Activated CD4-positive, alpha-beta memory T cell treated with anti-CD3 and anti-CD28 coated beads for 36 hours (primary cell): ENCODE results near the gene GLOD4. TPM values are rescaled to one million over a fixed set of nuclear protein-coding genes. Genes with fewer than 3 reads are reported as not detected.
"Not testable (repeated sequence)": the region's sequence is repeated elsewhere in the genome, so short reads cannot be mapped to it uniquely, and the experiment has no call there.

Experiments used
- CTCF ChIA-PET: fragments of 350-600 bp; sonication (Branson Sonifier 250); formaldehyde crosslinking; loops from one replicate; lab custom pipeline; 2021; ENCODE audit warnings: antibody characterized with exemption, inconsistent platforms; lab: Charles Lee
- POLR2A ChIA-PET: fragments of 350-600 bp; sonication (Branson Sonifier 250); formaldehyde crosslinking; loops from one replicate; lab custom pipeline; 2021; ENCODE audit warnings: antibody characterized with exemption; lab: Charles Lee
- DNase-seq: peaks from one replicate; pipeline ENCODE4 v3.0.0-alpha.2; 2020
- H3K27ac Mint-ChIP-seq: one replicate; pipeline ENCODE4 v1.8.0; 2021; ENCODE audit warnings: mixed read lengths
- H3K27me3 Mint-ChIP-seq: one replicate; pipeline ENCODE4 v1.8.0; 2021; ENCODE audit warnings: mixed read lengths
- H3K36me3 Mint-ChIP-seq: one replicate; pipeline ENCODE4 v1.8.0; 2021; ENCODE audit warnings: mixed read lengths
- H3K4me1 Mint-ChIP-seq: one replicate; pipeline ENCODE4 v1.8.0; 2021; ENCODE audit warnings: low read depth, mixed read lengths
- H3K4me3 Mint-ChIP-seq: one replicate; pipeline ENCODE4 v1.8.0; 2021; ENCODE audit warnings: mild to moderate bottlenecking, mixed read lengths
- H3K9me3 Mint-ChIP-seq: one replicate; pipeline ENCODE4 v1.8.0; 2021; ENCODE audit warnings: mixed read lengths
- intact Hi-C: fragments of 100-400 bp; cut with micrococcal nuclease; formaldehyde crosslinking; loops from one replicate; pipeline ENCODE4 v1.15.1; 2023
- total RNA-seq, 2 experiments: library from RNA; stranded (reverse); gene quantifications; one replicate each; pipeline ENCODE4 v1.2.3, GENCODE V29; 2021

GLOD4 gene
- total RNA-seq, 2 experiments from 2014 or later: 56.3 to 66.5 TPM

GRCh38 chr17:800446-801242 is 18.6 kb upstream of the GLOD4 start:
- POLR2A ChIA-PET: no interaction called here
- H3K27me3 Mint-ChIP-seq: no peaks in the 10 kb centered on the region
- H3K36me3 Mint-ChIP-seq: no peaks in the 10 kb centered on the region
- H3K4me1 Mint-ChIP-seq: no peaks in the 10 kb centered on the region
- H3K4me3 Mint-ChIP-seq: no peak overlapping the region
- no peak for DNase-seq
- intact Hi-C loops: no loop called here
- CTCF ChIA-PET: interaction anchor here (1.1 kb wide), 1 partner anchor 180 kb away, joined by 4 read pairs; no protein-coding TSS in a partner anchor
- no peaks in the 10 kb centered on the region for H3K9me3 Mint-ChIP-seq
- H3K27ac Mint-ChIP-seq: no peak overlapping the region

GRCh38 chr17:799261-799660 is 17.2 kb upstream of the GLOD4 start:
- no peak overlapping the region for H3K4me3 Mint-ChIP-seq
- peaks cover 2% of the 10 kb centered on the region for H3K4me1 Mint-ChIP-seq
- no peaks in the 10 kb centered on the region for H3K27me3 Mint-ChIP-seq
- H3K9me3 Mint-ChIP-seq: no peaks in the 10 kb centered on the region
- no peak for DNase-seq
- intact Hi-C loops: no loop called here
- ChIA-PET CTCF (no interaction called here), POLR2A (no interaction called here)
- H3K36me3 Mint-ChIP-seq: no peaks in the 10 kb centered on the region
- H3K27ac Mint-ChIP-seq: no peak overlapping the region

DNA sequence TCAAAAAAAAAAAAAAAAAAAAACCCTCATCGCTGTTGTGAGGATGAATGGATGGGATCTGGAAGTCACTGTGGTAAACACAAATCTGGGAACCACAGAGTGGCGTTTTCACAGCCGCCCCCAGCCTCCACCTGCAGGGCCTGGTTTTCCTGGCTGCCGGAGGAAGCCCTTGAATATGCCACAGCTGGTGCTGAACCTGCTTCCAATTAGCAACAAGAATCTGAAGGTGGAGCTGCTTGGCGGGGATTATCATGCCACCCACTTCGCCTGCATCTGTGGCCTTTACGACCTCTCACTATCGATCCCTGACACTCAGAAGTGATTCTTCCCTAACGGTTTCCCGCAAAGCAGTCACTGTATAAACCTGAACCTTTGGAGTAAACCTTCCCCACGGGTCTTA is 16.2 kb upstream of the GLOD4 start:
- Mint-ChIP-seq H3K36me3 (no peaks in the 10 kb centered on the region), H3K4me3 (no peak overlapping the region), H3K9me3 (no peaks in the 10 kb centered on the region), H3K27ac (no peak overlapping the region), H3K27me3 (no peaks in the 10 kb centered on the region), H3K4me1 (peaks cover 2% of the 10 kb centered on the region)
- intact Hi-C loops: no loop called here
- CTCF ChIA-PET: interaction anchor here (0.8 to 3.8 kb wide), 4 partner anchors 81 to 201 kb away, joined by 4 to 52 read pairs (median 7); partner anchors contain the start of genes NXN and TIMM22
- POLR2A ChIA-PET: no interaction called here
- no peak for DNase-seq

GRCh38 chr17:797236-797840 is 15.3 kb upstream of the GLOD4 start:
- Mint-ChIP-seq H3K36me3 (peaks cover 3% of the 10 kb centered on the region), H3K9me3 (no peaks in the 10 kb centered on the region), H3K27ac (no peak overlapping the region), H3K4me3 (no peak overlapping the region), H3K27me3 (no peaks in the 10 kb centered on the region), H3K4me1 (peaks cover 2% of the 10 kb centered on the region)
- ChIA-PET POLR2A (no interaction called here), CTCF (interaction anchor here (0.6 to 3.8 kb wide), 6 partner anchors 82 to 202 kb away, joined by 3 to 52 read pairs (median 7); partner anchors contain the start of genes NXN and TIMM22)
- intact Hi-C loops: no loop called here
- DNase-seq: no peak

GRCh38 chr17:796609-797008 is 14.5 kb upstream of the GLOD4 start:
- DNase-seq: no peak
- Mint-ChIP-seq H3K27ac (no peak overlapping the region), H3K27me3 (no peaks in the 10 kb centered on the region), H3K36me3 (peaks cover 9% of the 10 kb centered on the region), H3K4me3 (no peak overlapping the region), H3K4me1 (peaks cover 2% of the 10 kb centered on the region), H3K9me3 (no peaks in the 10 kb centered on the region)
- intact Hi-C loops: no loop called here
- ChIA-PET POLR2A (no interaction called here), CTCF (interaction anchor here (3.1 to 3.8 kb wide), 3 partner anchors 184 to 203 kb away, joined by 10 to 52 read pairs (median 17); partner anchors contain the start of genes NXN and TIMM22)

DNA sequence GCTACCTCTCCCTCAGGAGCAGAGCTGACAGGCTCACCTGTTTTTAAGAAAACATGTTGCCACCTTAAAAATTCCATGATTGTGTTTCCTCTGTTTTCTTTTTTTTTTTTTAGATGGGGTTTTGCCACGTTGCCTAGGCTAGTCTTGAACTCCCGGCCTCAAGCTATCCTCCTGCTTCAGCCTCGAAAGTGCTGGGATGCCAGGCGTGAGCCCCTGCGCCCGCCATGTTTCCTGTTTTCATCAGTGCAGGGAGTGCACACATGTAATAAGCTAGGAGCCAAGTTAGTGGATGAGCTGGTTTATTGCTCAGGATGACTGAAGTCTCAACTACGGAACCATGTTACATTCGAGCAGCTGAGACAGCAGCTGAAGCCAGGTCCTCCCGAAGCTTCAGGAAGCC is 13.6 kb upstream of the GLOD4 start:
- CTCF ChIA-PET: interaction anchor here (1.2 to 3.8 kb wide), 7 partner anchors 10 to 207 kb away, joined by 4 to 52 read pairs (median 6); partner anchors contain the start of genes NXN and TIMM22
- H3K4me1 Mint-ChIP-seq: peaks cover 2% of the 10 kb centered on the region

DNA sequence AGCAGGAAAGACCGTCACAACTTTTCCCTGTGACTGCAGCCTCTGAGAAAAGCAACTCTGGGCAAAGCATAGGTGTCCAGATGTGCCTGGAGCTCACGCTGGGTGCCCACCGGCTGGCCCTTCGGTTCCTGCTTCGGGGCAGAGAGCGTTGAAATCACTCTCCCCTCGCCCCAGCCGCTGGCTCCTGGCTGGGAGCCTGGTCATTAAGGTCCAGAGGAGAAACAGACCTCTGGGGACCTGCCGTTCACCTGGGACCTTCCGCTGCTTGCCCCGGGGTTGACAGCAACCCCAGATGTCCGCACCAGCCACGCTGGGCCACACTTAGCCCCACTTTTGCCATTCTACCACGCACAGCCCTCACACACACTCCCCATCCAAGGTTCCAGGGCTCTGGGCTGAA is 13.2 kb upstream of the GLOD4 start:
- POLR2A ChIA-PET: interaction anchor here (0.6 kb wide), 1 partner anchor 510 kb away, joined by 3 read pairs; no protein-coding TSS in a partner anchor
- intact Hi-C loops: no loop called here
- H3K27ac Mint-ChIP-seq: no peak overlapping the region

More for the DNA sequence above, 13.6 kb upstream of the GLOD4 start:
- intact Hi-C loops: no loop called here
- H3K9me3 Mint-ChIP-seq: no peaks in the 10 kb centered on the region
- no peak overlapping the region for H3K4me3 Mint-ChIP-seq
- H3K27me3 Mint-ChIP-seq: no peaks in the 10 kb centered on the region
- no peak for DNase-seq
- POLR2A ChIA-PET: no interaction called here
- H3K27ac Mint-ChIP-seq: no peak overlapping the region
- H3K36me3 Mint-ChIP-seq: peaks cover 16% of the 10 kb centered on the region

GRCh38 chr17:794876-795275 is 12.8 kb upstream of the GLOD4 start:
- H3K27me3 Mint-ChIP-seq: no peaks in the 10 kb centered on the region
- POLR2A ChIA-PET: interaction anchor here (0.6 to 1.3 kb wide), 2 partner anchors 13 to 510 kb away, joined by 3 read pairs; partner anchors contain the start of genes GLOD4 and MRM3
- peaks cover 2% of the 10 kb centered on the region for H3K4me1 Mint-ChIP-seq
- H3K36me3 Mint-ChIP-seq: peaks cover 19% of the 10 kb centered on the region
- no peak overlapping the region for H3K27ac Mint-ChIP-seq
- intact Hi-C loops: no loop called here
- H3K9me3 Mint-ChIP-seq: no peaks in the 10 kb centered on the region
- DNase-seq: peak; percentile 61
- no peak overlapping the region for H3K4me3 Mint-ChIP-seq
- CTCF ChIA-PET: interaction anchor here (0.7 to 3.8 kb wide), 6 partner anchors 9 to 208 kb away, joined by 3 to 52 read pairs (median 6); partner anchors contain the start of genes GLOD4, MRM3, NXN and TIMM22

More for the DNA sequence above, 13.2 kb upstream of the GLOD4 start:
- H3K9me3 Mint-ChIP-seq: no peaks in the 10 kb centered on the region
- H3K36me3 Mint-ChIP-seq: peaks cover 17% of the 10 kb centered on the region
- CTCF ChIA-PET: interaction anchor here (1.2 to 3.8 kb wide), 6 partner anchors 9 to 207 kb away, joined by 4 to 52 read pairs (median 6); partner anchors contain the start of genes NXN and TIMM22
- no peak for DNase-seq
- H3K4me3 Mint-ChIP-seq: no peak overlapping the region
- H3K27me3 Mint-ChIP-seq: no peaks in the 10 kb centered on the region
- H3K4me1 Mint-ChIP-seq: peaks cover 2% of the 10 kb centered on the region

DNA sequence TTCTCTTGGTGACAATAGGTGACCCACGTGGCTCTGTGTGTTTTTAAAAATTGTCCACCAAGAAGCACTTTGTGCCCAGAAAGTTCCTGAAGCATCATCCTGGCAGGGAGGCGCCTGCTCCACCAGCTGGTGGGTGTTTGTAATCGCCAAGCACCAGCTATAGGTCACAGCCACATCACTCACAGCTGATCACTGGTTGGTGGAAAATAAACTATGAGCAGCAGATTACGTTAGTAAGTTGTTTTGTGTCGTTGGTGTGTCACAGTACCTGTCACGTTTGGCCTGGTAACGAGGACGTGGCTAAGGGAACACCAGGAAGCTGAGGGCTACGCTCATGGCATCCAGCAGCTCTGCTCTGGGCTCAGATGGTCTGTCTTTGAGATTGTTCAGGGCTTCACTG is 10.2 kb upstream of the GLOD4 start:
- intact Hi-C loops: no loop called here
- H3K27me3 Mint-ChIP-seq: no peaks in the 10 kb centered on the region
- CTCF ChIA-PET: interaction anchor here (2.9 kb wide), 1 partner anchor 189 kb away, joined by 18 read pairs; no protein-coding TSS in a partner anchor
- H3K4me3 Mint-ChIP-seq: no peak overlapping the region
- no peaks in the 10 kb centered on the region for H3K9me3 Mint-ChIP-seq
- H3K36me3 Mint-ChIP-seq: peaks cover 27% of the 10 kb centered on the region
- POLR2A ChIA-PET: no interaction called here
- no peak for DNase-seq
- H3K4me1 Mint-ChIP-seq: peaks cover 2% of the 10 kb centered on the region
- no peak overlapping the region for H3K27ac Mint-ChIP-seq

DNA sequence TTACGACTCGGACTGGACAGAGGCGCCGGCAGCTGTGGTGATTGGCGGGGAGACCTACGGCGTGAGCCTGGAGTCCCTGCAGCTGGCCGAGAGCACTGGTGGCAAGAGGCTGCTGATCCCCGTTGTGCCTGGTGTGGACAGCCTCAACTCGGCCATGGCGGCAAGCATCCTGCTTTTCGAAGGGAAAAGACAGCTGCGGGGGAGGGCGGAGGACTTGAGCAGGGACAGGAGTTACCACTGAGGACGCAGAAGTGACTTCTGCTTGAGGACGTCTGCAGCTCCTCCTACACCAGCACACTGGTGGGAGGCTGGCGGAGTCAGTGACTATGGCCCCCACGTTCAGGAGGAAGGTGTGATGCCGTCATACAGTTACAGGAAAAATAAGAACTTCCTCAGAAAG is 9.7 kb upstream of the GLOD4 start:
- no peaks in the 10 kb centered on the region for H3K9me3 Mint-ChIP-seq
- intact Hi-C loops: no loop called here

GRCh38 chr17:790874-791247 is 8.8 kb upstream of the GLOD4 start:
- POLR2A ChIA-PET, H3K4me1 Mint-ChIP-seq, H3K9me3 Mint-ChIP-seq, CTCF ChIA-PET, DNase-seq, H3K27ac Mint-ChIP-seq, H3K27me3 Mint-ChIP-seq, intact Hi-C loops, H3K4me3 Mint-ChIP-seq: not testable (repeated sequence)
- H3K36me3 Mint-ChIP-seq: peaks cover 28% of the 10 kb centered on the region

More for the DNA sequence above, 9.7 kb upstream of the GLOD4 start:
- Mint-ChIP-seq H3K27ac (no peak overlapping the region), H3K27me3 (no peaks in the 10 kb centered on the region), H3K4me1 (peaks cover 2% of the 10 kb centered on the region), H3K4me3 (no peak overlapping the region), H3K36me3 (peaks cover 28% of the 10 kb centered on the region)
- ChIA-PET CTCF (interaction anchor here (2.9 kb wide), 1 partner anchor 189 kb away, joined by 18 read pairs; no protein-coding TSS in a partner anchor), POLR2A (no interaction called here)
- no peak for DNase-seq
